Natural killer cell treated with Interleukin-12 subunit alpha and Interleukin-12 subunit beta and Interleukin-15 and Interleukin-18, amount 100 ng/mL, for 72 hours (primary cell): ENCODE data around the gene CACNA1S. TPM values are rescaled to one million over a fixed set of nuclear protein-coding genes. Genes with fewer than 3 reads are reported as not detected.

Experiments used
- ATAC-seq, 2 donors: fragments of 150-1000 bp; cut with Tn5 transposase in 1 of 2; sonication (Bioruptor Pico), chemical (Tn5 transposase) in 1 of 2; 2 replicates each; pipeline ENCODE4 v1.10.0; 2021
- DNase-seq: peaks from one replicate; pipeline ENCODE4 v3.0.0; 2022; ENCODE audit warnings: low spot score
- H3K27ac Mint-ChIP-seq, 2 donors: 1 replicate in 1 of 2; 2 replicates in 1 of 2; pipeline ENCODE4 v1.8.0; 2022; ENCODE audit warnings: mixed read lengths in 2 of 2, mild to moderate bottlenecking in 1 of 2, moderate library complexity in 1 of 2
- H3K27me3 Mint-ChIP-seq, 2 donors: 1 replicate in 1 of 2; 2 replicates in 1 of 2; pipeline ENCODE4 v1.8.0; 2022; ENCODE audit warnings: mixed read lengths in 2 of 2
- H3K36me3 Mint-ChIP-seq: one replicate; pipeline ENCODE4 v1.8.0; 2022; ENCODE audit warnings: mixed read lengths
- H3K4me1 Mint-ChIP-seq, 2 donors: 1 replicate in 1 of 2; 2 replicates in 1 of 2; pipeline ENCODE4 v1.8.0; 2022; ENCODE audit warnings: low read depth in 2 of 2, mixed read lengths in 2 of 2, mild to moderate bottlenecking in 1 of 2
- H3K4me3 Mint-ChIP-seq: one replicate; pipeline ENCODE4 v1.8.0; 2022; ENCODE audit warnings: mixed read lengths
- H3K9me3 Mint-ChIP-seq: 2 replicates; pipeline ENCODE4 v1.8.0; 2022; ENCODE audit warnings: mixed read lengths
- total RNA-seq, 2 donors: library from RNA; stranded (reverse); gene quantifications; one replicate each; pipeline ENCODE4 v1.2.3, GENCODE V29; 2022

Gene CACNA1S
- total RNA-seq, 2 donors from 2014 or later: not detected

DNA sequence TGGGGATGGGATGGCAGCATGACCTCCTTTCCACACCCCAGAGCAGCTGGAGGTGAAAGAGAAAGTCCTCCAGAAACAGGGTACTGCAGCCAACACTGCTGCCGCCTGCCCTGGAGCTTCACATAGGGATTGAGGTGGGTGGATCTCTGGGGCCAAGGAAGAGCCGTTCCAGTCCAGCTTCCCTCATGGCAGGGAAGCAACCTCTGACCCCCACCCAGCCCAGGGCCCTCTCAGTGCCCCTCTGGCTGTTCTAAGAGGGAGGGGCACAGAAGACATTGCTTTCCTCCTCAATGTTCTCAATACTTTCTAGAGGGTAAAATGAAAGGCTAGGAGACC lies 94.4 kb downstream of the CACNA1S start:
- H3K9me3 Mint-ChIP-seq: no peaks in the 10 kb centered on the region
- no peaks in the 10 kb centered on the region for H3K36me3 Mint-ChIP-seq
- peaks cover 74 to 75% of the 10 kb centered on the region in 2 donors for H3K4me1 Mint-ChIP-seq
- H3K27ac Mint-ChIP-seq: peak overlapping the region; percentile 95 to 99
- H3K4me3 Mint-ChIP-seq: peak overlapping the region; percentile 53
- no peaks in the 10 kb centered on the region for H3K27me3 Mint-ChIP-seq
- ATAC-seq (no peak), DNase-seq (no peak)

DNA sequence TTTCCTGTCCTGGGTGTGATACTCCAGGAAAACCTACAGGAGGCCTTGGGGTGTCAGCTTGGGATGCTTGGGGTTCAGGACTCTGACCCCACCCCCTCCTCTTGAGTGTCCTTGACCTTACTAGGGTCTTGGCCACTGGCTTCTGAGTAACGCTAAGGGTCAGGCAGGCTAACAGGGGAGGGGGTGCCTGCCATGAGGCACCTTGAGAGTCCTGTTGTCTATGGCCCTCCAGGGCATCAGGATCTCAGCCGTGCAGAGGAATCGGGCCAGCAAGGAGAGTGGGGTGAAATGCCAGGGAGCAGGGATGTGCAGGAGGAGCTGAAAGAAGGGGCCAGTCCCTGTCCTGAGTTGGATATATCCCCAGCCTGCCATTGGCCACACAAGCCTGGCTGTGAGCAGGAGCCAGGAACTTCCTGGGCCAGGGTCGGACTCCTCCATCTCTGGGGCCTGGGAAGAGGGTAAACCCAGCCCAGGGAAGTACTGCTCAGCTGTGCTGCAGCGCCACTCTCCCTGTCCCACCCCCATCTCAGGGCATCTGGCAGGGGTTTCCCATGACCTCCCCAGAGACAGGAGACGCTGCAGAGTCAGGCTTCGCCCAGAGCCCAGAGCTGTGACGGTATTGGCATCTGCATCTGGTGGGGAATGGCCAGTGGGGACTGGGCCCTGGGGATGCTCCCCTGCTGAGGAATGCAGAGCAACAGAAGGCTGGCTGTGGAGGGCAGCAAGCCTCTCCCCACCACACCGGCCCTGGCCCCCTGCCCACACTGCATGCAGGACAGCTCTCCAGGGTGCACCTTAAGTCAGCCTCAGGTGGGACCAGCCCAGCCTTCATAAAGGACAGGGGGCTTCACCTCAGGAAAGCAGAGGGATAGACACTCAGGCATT lies 95.0 kb downstream of the CACNA1S start:
- Mint-ChIP-seq H3K4me1 (peaks cover 71 to 75% of the 10 kb centered on the region in 2 donors), H3K27me3 (no peaks in the 10 kb centered on the region), H3K4me3 (peak overlapping the region; percentile 22), H3K27ac (peak overlapping the region; percentile 95 to 99), H3K9me3 (no peaks in the 10 kb centered on the region), H3K36me3 (no peaks in the 10 kb centered on the region)
- ATAC-seq: no peak
- DNase-seq: no peak

DNA sequence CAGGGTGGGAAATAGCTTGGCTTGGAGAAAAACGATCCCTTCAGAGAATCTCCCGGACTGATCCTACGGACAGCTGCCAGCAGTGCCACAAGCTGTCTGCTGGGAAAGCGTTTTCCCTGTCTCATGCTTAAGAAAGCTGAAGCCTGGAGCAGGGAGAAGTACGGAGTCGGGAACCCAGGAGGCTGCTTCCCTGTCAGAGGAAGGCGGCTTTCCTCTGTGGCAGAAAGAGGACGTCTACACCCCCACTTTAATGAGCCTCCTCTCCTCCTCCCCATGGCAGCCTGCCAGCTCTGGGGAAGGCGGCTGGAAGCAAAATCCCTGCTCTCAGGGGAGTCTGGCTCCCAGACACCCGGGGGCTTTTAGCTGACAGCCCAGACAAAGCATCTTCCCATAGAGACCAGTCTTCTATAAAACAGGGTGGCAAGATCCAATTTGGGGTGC lies 96.0 kb downstream of the CACNA1S start:
- no peaks in the 10 kb centered on the region for H3K27me3 Mint-ChIP-seq
- peaks cover 65 to 78% of the 10 kb centered on the region in 2 donors for H3K4me1 Mint-ChIP-seq
- DNase-seq (no peak), ATAC-seq (no peak)
- peak overlapping the region; percentile 65 for H3K4me3 Mint-ChIP-seq
- H3K36me3 Mint-ChIP-seq: no peaks in the 10 kb centered on the region
- peak overlapping the region; percentile 95 to 99 for H3K27ac Mint-ChIP-seq
- no peaks in the 10 kb centered on the region for H3K9me3 Mint-ChIP-seq

DNA sequence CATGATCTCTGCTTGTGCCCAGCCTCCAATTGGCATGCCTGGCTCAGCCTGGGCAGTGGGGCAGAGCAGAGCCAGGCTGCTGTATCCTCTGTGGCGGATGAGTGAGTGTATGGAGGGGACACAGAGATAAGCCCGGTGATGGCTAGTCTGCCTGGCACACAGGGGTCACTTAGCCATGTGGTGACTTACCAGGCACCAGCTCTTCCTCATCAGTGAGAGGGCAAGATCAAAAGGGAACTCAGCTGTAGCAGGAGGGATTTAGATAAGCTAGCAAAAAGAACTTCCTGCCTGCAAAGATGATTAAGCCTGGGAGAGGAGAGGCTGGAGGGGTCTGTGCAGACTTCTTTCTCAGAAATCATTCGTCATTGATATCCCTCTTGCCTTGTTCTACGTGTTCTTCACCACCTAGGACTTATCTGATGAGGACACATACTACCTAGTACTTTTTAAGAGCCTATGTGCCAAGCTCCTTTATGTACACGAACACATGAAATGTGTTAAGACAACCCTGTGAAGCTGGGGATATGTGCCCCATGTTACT lies 96.6 kb downstream of the CACNA1S start:
- H3K4me3 Mint-ChIP-seq: peak overlapping the region; percentile 65
- peak overlapping the region; percentile 95 to 99 for H3K27ac Mint-ChIP-seq
- no peaks in the 10 kb centered on the region for H3K36me3 Mint-ChIP-seq
- H3K9me3 Mint-ChIP-seq: no peaks in the 10 kb centered on the region
- DNase-seq (no peak), ATAC-seq (peak in 1 of 2 donors; percentile 40)
- peaks cover 63 to 76% of the 10 kb centered on the region in 2 donors for H3K4me1 Mint-ChIP-seq
- no peaks in the 10 kb centered on the region for H3K27me3 Mint-ChIP-seq

DNA sequence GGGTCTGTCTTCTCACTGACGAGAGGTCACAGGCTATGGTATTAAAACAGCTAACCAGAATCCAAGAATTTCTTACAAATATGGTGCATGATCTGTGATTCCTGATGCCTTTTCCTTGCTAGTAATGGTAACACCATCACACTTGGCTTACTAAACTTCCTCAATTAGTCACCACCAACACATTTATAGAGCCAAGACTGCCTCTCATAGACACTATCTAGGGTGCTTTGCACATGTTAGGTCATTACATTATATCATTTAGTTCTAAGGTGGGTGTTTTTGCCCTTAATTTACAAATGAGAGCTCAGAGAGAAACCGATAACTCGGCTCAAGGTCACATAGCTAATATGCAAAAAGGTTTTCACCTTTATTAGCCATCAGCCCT lies 97.4 kb downstream of the CACNA1S start:
- Mint-ChIP-seq H3K4me3 (peak overlapping the region; percentile 36), H3K27me3 (no peaks in the 10 kb centered on the region), H3K27ac (peak overlapping the region; percentile 95 to 99), H3K9me3 (no peaks in the 10 kb centered on the region), H3K4me1 (peaks cover 55 to 68% of the 10 kb centered on the region in 2 donors), H3K36me3 (no peaks in the 10 kb centered on the region)
- no peak for ATAC-seq
- DNase-seq: no peak

DNA sequence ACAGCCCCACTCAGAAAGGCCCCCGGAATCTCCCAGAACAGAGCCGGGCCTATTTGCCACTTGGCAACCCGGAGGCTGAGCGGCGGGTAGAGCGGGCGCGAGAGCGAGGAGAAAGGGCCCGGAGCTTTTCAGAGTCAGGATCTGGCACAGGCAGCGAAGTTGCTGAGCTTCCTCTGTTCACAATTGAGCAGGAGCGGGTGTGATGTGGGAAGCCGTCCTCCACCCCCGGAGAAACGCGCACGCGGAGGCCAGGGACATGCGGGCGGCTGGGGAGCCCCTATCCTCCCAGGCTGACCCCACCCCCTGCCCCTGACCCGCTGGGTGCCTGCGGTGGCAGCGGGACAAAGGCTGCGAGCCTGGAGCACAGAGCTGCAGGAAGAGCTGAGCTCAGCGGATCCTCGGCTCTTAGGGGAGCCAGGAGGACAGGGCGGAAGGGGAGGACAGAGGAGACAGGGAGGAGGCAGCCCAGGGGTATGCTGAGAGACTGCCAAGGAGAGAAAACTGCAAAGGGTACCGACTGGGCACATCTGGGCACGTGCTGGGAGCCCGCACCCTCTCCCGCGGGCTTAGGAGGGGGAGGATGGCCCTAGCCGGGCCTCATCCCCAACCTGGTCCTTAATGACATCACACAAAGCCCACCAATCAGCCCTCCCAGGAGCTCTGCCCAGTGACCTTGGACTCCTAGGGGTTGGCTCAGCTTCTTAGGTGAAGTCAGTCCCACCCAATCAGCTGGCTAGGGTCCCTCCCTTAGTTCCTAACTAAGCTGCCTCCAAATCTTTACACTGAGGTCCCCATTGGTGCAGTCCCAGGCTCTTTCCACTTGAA lies 98.0 kb downstream of the CACNA1S start:
- Mint-ChIP-seq H3K9me3 (no peaks in the 10 kb centered on the region), H3K27ac (peak overlapping the region; percentile 95 to 99), H3K36me3 (no peaks in the 10 kb centered on the region), H3K4me3 (peak overlapping the region; percentile 36), H3K27me3 (no peaks in the 10 kb centered on the region), H3K4me1 (peaks cover 54 to 68% of the 10 kb centered on the region in 2 donors)
- ATAC-seq (no peak), DNase-seq (no peak)

DNA sequence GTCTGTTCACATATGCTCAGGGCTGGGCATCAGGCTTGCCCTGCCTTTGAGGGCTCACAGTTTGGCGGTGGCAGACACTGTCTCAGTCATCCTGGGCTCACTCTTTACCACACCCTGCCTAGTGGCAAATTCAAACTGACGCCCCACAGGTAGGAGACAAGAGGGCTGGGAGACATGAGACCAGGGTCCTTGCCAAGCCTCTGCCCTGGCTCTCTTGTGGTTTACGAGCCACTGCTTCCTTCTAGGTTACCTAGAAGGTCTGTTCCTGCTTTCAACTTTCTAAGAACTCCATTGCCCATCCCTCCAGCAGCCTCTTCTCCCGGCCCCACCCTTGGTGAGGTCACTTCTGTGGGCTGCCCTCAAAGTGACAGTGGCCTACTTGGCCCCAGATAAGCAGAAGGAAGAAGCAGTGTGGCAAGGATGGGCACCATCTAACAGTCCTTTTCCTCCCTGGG lies 99.2 kb downstream of the CACNA1S start:
- Mint-ChIP-seq H3K9me3 (no peaks in the 10 kb centered on the region), H3K4me1 (peaks cover 50 to 62% of the 10 kb centered on the region in 2 donors), H3K27ac (peak overlapping the region; percentile 81 to 83), H3K36me3 (no peaks in the 10 kb centered on the region), H3K4me3 (peak overlapping the region; percentile 62), H3K27me3 (no peaks in the 10 kb centered on the region)
- no peak for DNase-seq
- peak; percentile 16 to 56 for ATAC-seq

DNA sequence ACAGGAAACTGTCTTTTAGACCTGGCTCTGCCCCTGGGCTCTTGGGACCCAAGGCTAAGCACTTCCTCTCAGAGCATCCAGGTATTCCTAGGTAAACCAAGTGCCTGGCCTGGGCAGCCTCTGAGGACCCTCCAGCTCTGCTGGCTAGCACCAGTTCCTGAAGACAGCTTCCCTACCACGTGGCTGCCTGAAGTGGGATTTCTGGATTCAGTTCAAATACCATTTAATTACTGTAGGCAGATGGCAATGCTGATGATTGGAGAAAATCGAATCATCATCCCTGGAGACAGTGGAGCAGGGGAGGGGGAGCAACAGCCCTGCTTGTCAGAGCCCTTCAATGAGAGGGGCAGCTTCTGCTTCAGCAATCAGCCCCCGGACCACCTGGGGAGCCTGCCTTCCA lies 100.6 kb downstream of the CACNA1S start:
- peaks cover 40 to 60% of the 10 kb centered on the region in 2 donors for H3K4me1 Mint-ChIP-seq
- H3K27ac Mint-ChIP-seq: peak overlapping the region; percentile 29 to 81
- ATAC-seq: no peak
- H3K9me3 Mint-ChIP-seq: no peaks in the 10 kb centered on the region
- H3K36me3 Mint-ChIP-seq: no peaks in the 10 kb centered on the region
- no peaks in the 10 kb centered on the region for H3K27me3 Mint-ChIP-seq
- no peak overlapping the region for H3K4me3 Mint-ChIP-seq
- DNase-seq: no peak

DNA sequence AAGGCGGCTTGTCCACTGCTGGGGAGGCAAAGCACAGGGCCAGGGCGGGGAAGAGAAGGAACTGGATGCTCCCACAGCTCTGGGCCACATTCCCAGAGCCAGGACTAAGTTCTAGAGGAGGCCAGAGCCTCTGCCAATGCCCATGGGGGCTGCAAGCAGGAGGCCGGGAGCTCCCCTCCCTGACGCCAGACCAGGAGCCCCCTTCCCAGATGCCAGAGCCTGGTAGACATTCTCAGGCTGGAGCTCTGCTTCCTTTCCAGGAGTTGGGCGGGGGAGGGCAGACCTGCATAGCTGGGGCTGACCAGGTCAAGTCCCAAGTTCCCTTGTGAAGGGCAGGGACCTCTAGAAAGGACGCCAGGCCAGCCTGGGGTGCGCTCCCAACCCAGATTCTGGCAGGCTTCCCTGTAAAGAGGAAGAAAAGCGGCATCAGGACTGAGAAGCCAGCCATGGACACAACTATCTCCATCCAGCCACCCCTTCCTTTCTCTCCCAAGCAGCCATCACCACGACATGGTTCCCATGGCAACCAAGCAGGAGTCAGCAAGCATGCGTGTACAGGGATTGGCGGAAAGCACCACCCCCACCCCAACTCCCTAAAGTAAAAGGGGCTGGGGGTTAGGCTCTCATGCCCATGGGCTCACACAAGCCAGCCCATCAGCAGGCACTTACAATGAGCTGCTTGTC lies 102.1 kb downstream of the CACNA1S start:
- Mint-ChIP-seq H3K9me3 (no peaks in the 10 kb centered on the region), H3K4me1 (peaks cover 30 to 46% of the 10 kb centered on the region in 2 donors), H3K4me3 (no peak overlapping the region), H3K27ac (peak overlapping the region in 1 of 2 donors; percentile 34), H3K27me3 (no peaks in the 10 kb centered on the region), H3K36me3 (no peaks in the 10 kb centered on the region)
- no peak for DNase-seq
- no peak for ATAC-seq

DNA sequence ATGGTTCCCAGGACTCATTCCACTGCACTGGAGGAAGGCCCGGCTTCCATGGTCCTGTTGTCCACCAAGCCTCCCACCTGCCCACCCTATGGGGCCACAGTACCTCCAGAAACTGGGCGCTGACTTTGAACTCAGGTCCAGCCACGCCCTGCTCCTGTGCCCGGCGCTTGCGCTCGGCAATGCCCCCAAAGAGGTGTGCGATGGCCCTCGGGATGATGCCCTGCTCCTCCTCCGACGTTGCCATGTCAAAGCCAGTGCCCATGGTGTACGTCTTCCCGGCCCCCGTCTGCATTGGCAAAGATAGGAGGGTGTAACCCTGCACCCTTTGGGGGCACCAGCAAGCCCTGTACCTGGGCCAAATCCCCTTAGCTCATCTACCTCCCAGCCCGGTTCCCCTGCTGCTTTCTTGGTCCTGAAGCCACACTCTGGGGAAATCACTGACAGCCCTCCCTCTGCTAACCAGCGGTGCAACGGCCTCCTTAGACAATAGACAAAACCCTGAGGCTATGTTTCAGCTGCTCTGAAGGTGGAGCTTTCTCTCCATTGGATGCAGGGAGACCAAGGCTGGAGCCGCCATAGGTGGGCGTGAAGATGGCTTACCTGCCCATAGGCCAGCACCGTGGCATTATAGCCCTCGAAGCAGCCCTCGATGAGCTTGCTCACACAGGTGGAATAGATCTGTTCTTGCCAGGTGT lies 103.4 kb downstream of the CACNA1S start:
- ATAC-seq (no peak), DNase-seq (no peak)
- Mint-ChIP-seq H3K27me3 (no peaks in the 10 kb centered on the region), H3K27ac (peak overlapping the region; percentile 23 to 34), H3K4me3 (no peak overlapping the region), H3K9me3 (no peaks in the 10 kb centered on the region), H3K4me1 (peaks cover 23 to 38% of the 10 kb centered on the region in 2 donors), H3K36me3 (no peaks in the 10 kb centered on the region)

DNA sequence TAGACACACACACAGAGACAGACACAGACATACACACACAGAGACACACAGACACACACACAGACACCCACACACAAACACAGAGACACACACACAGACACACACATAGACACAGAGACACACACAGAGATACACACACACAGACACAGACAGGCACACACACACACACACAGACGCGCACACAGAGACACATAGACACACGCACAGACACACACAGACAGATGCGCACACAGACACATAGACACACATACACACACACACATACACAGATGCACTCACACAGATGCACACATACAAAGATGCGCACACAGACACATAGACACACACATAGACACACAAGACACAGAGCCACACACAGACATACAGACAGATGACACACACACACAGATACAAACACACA lies 104.7 kb downstream of the CACNA1S start:
- H3K27ac Mint-ChIP-seq: no peak overlapping the region
- no peak overlapping the region for H3K4me3 Mint-ChIP-seq
- H3K4me1 Mint-ChIP-seq: peaks cover 14 to 25% of the 10 kb centered on the region in 2 donors
- no peaks in the 10 kb centered on the region for H3K36me3 Mint-ChIP-seq
- no peaks in the 10 kb centered on the region for H3K9me3 Mint-ChIP-seq
- ATAC-seq (no peak), DNase-seq (no peak)
- no peaks in the 10 kb centered on the region for H3K27me3 Mint-ChIP-seq

DNA sequence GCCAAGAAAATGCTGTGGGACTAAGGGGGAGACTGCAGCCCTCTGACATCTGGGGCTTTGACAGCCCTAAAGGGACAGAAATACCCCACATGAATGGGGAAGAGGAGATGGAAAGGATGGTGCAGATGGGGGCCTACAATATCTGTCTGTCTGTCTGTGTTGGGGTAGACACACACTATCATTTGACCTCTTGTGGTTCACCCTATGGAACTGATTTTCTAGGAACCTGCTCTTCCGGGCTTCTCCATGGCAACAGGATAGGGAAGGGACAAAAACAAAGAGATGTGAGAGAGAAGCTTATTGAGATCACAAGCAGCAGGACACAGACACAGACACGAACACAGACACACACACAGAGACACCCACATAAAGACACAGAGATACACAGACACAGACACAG lies 105.8 kb downstream of the CACNA1S start:
- Mint-ChIP-seq H3K36me3 (no peaks in the 10 kb centered on the region), H3K4me1 (peaks cover 15 to 17% of the 10 kb centered on the region in 2 donors), H3K27me3 (no peaks in the 10 kb centered on the region), H3K9me3 (no peaks in the 10 kb centered on the region), H3K27ac (no peak overlapping the region), H3K4me3 (no peak overlapping the region)
- ATAC-seq (no peak), DNase-seq (no peak)

DNA sequence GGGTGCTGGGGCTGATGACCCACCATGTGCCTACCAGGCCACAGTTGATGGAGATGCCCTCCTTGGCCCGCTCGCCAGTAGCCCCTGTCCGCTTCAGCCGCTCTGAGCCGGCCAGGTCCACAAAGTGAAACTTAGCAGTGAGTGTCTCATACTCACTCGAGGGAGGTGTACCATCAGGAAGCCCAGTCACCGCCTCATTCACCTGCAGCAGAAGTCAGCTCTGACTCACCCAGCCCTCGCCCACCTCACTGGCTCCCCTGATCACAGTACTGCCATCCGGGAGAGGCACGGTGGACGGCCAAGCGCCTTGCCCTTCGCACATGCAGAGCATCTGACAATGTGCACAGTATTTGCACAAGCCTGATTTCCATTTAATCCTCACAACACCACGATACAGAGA lies 107.5 kb downstream of the CACNA1S start:
- H3K27me3 Mint-ChIP-seq: no peaks in the 10 kb centered on the region
- H3K4me3 Mint-ChIP-seq: no peak overlapping the region
- H3K9me3 Mint-ChIP-seq: no peaks in the 10 kb centered on the region
- no peak overlapping the region for H3K27ac Mint-ChIP-seq
- no peak for DNase-seq
- H3K4me1 Mint-ChIP-seq: peaks cover 9 to 13% of the 10 kb centered on the region in 2 donors
- no peaks in the 10 kb centered on the region for H3K36me3 Mint-ChIP-seq
- ATAC-seq: no peak
